DND-41 (cell line): Measurements from ENCODE around the gene TRH.

Experiments
- CTCF ChIP-seq: IDR thresholded peaks from 2 replicates; pipeline ENCODE4 v1.5.1; 2012; ENCODE audit warnings: borderline replicate concordance, low read length, moderate library complexity, mild to moderate bottlenecking; ENCODE audit not compliant: poor library complexity, severe bottlenecking; ENCODE audit errors: extremely low read depth
- EZH2 ChIP-seq: IDR thresholded peaks from 3 replicates; pipeline ENCODE4 v1.6.1; 2012; ENCODE audit warnings: borderline replicate concordance, low read depth, mild to moderate bottlenecking, moderate library complexity, low read length, inconsistent platforms; ENCODE audit not compliant: severe bottlenecking

GRCh38 chr3:129952556-129953355 lies 21.8 kb upstream of the TRH start:
- no peak for TF ChIP-seq CTCF
- no peak for TF ChIP-seq EZH2
